ENCODE measurements around the gene MANSC4. TPM values are rescaled to one million over a fixed set of nuclear protein-coding genes. Genes with fewer than 3 reads are reported as not detected.

MANSC4 gene
- total RNA-seq, 2 donors from 2014 or later = not detected

DNA sequence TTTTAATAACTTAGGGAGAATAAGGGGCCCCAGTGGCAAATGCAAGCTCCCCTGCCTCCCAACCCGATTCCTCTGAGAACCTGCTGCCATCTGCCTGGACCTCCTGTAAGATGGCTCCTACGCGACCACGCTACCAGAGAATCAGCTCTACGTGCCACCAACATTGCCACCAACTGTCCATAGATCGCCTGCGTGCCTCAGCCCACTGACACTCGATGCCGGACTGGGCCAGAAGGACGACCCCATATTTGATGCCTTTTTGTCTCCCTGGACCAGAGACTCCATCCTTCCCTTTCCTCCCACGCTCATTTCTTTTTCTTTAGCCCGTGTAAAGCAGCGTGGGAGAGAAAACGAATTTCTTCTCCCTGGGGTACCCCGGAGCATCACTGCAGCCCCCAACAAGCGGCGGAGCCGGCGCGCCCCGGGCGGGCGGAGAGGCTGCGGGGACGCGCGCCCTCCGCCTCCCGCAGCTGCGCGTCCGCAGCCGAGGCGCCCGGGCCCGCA, 568 bp downstream of the MANSC4 start:
- TF ChIP-seq POLR2AphosphoS5 (IDR thresholded peaks at IDR 0.05) (no peak), POLR2A (IDR thresholded peaks at IDR 0.05) (no peak)
- TF ChIP-seq, protein P1, sequence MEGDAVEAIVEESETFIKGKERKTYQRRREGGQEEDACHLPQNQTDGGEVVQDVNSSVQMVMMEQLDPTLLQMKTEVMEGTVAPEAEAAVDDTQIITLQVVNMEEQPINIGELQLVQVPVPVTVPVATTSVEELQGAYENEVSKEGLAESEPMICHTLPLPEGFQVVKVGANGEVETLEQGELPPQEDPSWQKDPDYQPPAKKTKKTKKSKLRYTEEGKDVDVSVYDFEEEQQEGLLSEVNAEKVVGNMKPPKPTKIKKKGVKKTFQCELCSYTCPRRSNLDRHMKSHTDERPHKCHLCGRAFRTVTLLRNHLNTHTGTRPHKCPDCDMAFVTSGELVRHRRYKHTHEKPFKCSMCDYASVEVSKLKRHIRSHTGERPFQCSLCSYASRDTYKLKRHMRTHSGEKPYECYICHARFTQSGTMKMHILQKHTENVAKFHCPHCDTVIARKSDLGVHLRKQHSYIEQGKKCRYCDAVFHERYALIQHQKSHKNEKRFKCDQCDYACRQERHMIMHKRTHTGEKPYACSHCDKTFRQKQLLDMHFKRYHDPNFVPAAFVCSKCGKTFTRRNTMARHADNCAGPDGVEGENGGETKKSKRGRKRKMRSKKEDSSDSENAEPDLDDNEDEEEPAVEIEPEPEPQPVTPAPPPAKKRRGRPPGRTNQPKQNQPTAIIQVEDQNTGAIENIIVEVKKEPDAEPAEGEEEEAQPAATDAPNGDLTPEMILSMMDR (IDR thresholded peaks at IDR 0.05) = no peak
- no peaks in the 10 kb centered on the region for H3K36me3 ChIP-seq
- DNase-seq (ENCODE audit: low spot score) = peak; percentile 13
- WGBS = 2% methylated on average over 33 of the region's 36 CpGs
- no peaks in the 10 kb centered on the region for H3K9me3 ChIP-seq
- H3K4me3 ChIP-seq = peak overlapping the region; percentile 68 to 70
- peaks cover 6% of the 10 kb centered on the region for H3K4me1 ChIP-seq (replicated peaks)
- intact Hi-C loops (cut with DNase I) = no loop called here
- peak overlapping the region; percentile 87 to 88 for H3K27ac ChIP-seq
- H3K27me3 ChIP-seq (replicated peaks; ENCODE audit: insufficient read depth) = no peaks in the 10 kb centered on the region

DNA sequence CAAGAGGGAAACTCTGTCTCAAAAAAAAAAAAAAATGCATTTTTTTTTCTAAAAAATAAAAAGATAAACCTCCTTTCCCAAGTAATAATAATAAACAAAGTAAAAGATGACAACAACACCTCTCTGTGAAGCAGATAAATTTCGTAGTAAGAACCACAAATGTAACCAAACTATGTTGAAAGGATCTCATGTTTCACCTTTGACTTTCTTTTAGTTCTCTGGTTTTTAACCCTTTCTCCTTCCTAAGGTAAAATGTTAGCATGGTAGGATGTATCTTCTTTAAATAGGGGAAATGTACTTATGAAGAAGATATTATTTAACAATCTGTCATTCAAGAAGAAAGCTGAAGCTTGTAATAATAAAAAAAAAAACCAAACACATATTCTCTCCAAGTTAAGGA, 1.8 kb downstream of the MANSC4 start:
- DNase-seq (ENCODE audit: low spot score) = no peak
- 62% methylated on average over 1 of the region's 1 CpG for WGBS
- no peaks in the 10 kb centered on the region for H3K27me3 ChIP-seq (replicated peaks; ENCODE audit: insufficient read depth)
- H3K36me3 ChIP-seq = no peaks in the 10 kb centered on the region
- TF ChIP-seq, protein P1 (IDR thresholded peaks at IDR 0.05) = no peak
- TF ChIP-seq POLR2A (IDR thresholded peaks at IDR 0.05) = no peak
- TF ChIP-seq POLR2AphosphoS5 (IDR thresholded peaks at IDR 0.05) = no peak
- peaks cover 6% of the 10 kb centered on the region for H3K4me1 ChIP-seq (replicated peaks)
- no peaks in the 10 kb centered on the region for H3K9me3 ChIP-seq
- no peak overlapping the region for H3K27ac ChIP-seq
- no peak overlapping the region for H3K4me3 ChIP-seq
- intact Hi-C loops (cut with DNase I) = no loop called here

DNA sequence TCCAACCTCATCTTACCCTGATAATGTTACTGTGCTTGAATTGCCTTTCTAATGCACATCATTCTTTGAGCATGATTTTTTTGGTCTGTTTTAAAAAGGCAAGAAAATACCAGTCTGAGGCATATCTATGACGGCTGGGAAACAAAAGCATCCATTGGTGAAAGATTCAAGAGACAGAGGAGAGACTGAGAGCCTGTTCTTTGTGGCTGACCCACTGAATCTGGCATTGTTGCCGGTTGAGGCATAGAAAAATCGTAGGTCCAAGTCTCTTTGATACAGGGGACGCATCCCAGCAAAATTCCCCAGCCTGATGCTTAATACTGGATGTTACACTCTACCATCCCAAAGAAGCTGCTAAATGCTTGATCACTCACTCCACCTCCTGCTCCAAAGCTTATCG, 2.9 kb downstream of the MANSC4 start:
- TF ChIP-seq POLR2AphosphoS5 (IDR thresholded peaks at IDR 0.05) = no peak
- intact Hi-C loops (cut with DNase I) = no loop called here
- DNase-seq (ENCODE audit: low spot score) = no peak
- peaks cover 6% of the 10 kb centered on the region for H3K4me1 ChIP-seq (replicated peaks)
- H3K9me3 ChIP-seq = no peaks in the 10 kb centered on the region
- 80% methylated on average over 5 of the region's 5 CpGs for WGBS
- no peak overlapping the region for H3K4me3 ChIP-seq
- H3K36me3 ChIP-seq = no peaks in the 10 kb centered on the region
- H3K27me3 ChIP-seq (replicated peaks; ENCODE audit: insufficient read depth) = no peaks in the 10 kb centered on the region
- no peak overlapping the region for H3K27ac ChIP-seq

DNA sequence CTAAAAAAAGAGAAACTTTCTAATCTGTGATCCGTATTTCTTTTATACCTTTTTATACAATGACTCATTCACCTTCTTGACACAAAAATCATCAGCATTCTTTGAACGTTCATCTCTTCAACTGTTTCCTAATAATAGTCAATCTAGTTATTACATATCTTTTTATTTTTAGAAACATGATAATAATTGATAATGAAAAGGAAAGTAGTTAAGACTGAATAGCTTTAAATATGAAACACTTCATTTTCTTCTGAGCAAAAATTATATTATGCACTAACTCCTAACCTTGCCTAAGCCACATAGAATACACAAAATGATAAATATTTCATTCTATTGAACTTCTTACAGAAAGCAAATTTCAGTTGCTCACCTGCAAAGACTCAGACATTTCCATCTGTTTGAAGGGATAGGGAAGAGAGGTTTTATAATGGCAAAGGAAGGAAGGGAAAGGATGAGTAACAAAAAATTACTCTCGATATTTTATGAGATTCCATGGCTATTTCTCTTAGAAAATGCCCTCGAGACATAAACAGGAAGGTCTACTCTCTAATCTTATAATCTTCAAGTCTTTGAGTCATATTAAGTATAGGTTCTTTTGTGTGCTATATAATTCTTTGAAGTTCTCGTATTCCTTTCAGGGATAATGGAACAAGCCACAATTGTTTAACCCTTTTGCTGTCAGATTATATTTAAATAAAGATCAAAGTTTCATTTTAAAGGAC, 7.5 kb downstream of the MANSC4 start:
- no peak for TF ChIP-seq POLR2AphosphoS5 (IDR thresholded peaks at IDR 0.05)
- no peak for TF ChIP-seq POLR2A (IDR thresholded peaks at IDR 0.05)
- TF ChIP-seq, protein P1 (IDR thresholded peaks at IDR 0.05) = no peak
- H3K4me1 ChIP-seq (replicated peaks) = no peaks in the 10 kb centered on the region
- H3K4me3 ChIP-seq = no peak overlapping the region
- intact Hi-C loops (cut with DNase I) = no loop called here
- H3K27ac ChIP-seq = no peak overlapping the region
- H3K9me3 ChIP-seq = no peaks in the 10 kb centered on the region
- no peak for DNase-seq (ENCODE audit: low spot score)
- no peaks in the 10 kb centered on the region for H3K36me3 ChIP-seq
- 20% methylated on average over 5 of the region's 5 CpGs for WGBS
- H3K27me3 ChIP-seq (replicated peaks; ENCODE audit: insufficient read depth) = no peaks in the 10 kb centered on the region

DNA sequence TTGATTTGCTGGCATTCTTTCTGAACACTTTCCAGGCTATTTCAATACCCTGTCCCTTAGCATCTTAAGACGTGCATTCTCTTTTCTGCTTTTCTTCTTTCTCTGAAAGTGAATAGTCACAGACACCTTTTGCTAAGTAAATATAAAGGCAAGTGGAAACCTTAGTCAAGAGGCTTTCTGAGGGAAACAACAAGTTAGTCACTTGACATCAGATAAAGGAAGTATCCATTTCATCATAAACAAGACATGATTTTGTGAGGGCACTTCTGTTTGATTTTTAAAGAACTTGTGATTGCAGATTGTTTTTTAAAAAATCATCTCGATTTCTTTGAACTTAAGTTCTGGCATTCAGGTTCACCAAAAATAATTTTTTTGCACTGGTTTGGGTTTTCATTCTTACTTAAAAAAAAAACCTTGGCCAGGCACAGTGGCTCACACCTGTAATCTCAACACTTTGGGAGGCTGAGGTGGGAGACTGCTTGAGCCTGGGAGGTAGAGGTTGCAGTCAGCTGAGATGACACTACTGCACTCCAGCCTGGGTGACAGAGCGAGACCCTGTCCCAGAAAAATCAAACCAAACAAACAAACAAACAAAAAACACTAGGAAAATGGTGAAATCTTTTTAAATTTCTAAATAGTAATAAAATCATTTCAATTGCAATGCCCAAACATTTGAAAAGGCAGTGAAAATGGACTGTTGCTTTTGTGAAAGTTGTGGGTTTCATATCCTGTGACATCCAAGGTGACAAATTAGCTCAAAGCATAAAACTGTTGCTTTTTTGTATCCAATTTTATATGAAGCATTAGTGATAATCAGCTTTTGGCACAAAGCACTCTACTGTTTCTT, 8.3 kb downstream of the MANSC4 start:
- H3K36me3 ChIP-seq = no peaks in the 10 kb centered on the region
- WGBS = 67% methylated on average over 3 of the region's 3 CpGs
- H3K4me3 ChIP-seq = no peak overlapping the region
- no peak for DNase-seq (ENCODE audit: low spot score)
- no peak overlapping the region for H3K27ac ChIP-seq
- no peaks in the 10 kb centered on the region for H3K9me3 ChIP-seq
- TF ChIP-seq POLR2A (IDR thresholded peaks at IDR 0.05) (no peak), POLR2AphosphoS5 (IDR thresholded peaks at IDR 0.05) (no peak)
- TF ChIP-seq, protein P1 (IDR thresholded peaks at IDR 0.05) = no peak
- intact Hi-C loops (cut with DNase I) = no loop called here
- no peaks in the 10 kb centered on the region for H3K27me3 ChIP-seq (replicated peaks; ENCODE audit: insufficient read depth)
- no peaks in the 10 kb centered on the region for H3K4me1 ChIP-seq (replicated peaks)
